HEK293 (cell line): Measurements from ENCODE around the gene ANAPC2.

Experiments
- BCL11B ChIP-seq: fragments of 450-650 bp; formaldehyde crosslinking; IDR thresholded peaks from 2 replicates; pipeline ENCODE4 v1.5.1; 2016; ENCODE audit warnings: low read depth, missing biosample characterization, missing genetic modification characterization
- KLF1 ChIP-seq: fragments of 450-650 bp; formaldehyde crosslinking; IDR thresholded peaks from 2 replicates; pipeline ENCODE4 v1.5.1; 2016; ENCODE audit warnings: missing biosample characterization, missing genetic modification characterization
- KLF10 ChIP-seq: fragments of 450-650 bp; IDR thresholded peaks from 2 replicates; pipeline ENCODE4 v1.5.1; 2018; ENCODE audit warnings: missing biosample characterization, mild to moderate bottlenecking, missing genetic modification characterization
- KLF9 ChIP-seq: fragments of 450-650 bp; formaldehyde crosslinking; IDR thresholded peaks from 2 replicates; pipeline ENCODE4 v1.5.1; 2016; ENCODE audit warnings: missing biosample characterization, missing genetic modification characterization, low read depth
- SCRT2 ChIP-seq: fragments of 450-650 bp; formaldehyde crosslinking; IDR thresholded peaks from 2 replicates; pipeline ENCODE4 v1.5.1; 2016; ENCODE audit warnings: missing biosample characterization, missing genetic modification characterization
- TCF7L2 ChIP-seq: IDR thresholded peaks from 2 replicates; pipeline ENCODE4 v1.6.1; 2011; ENCODE audit warnings: low read depth, mild to moderate bottlenecking, inconsistent platforms, low read length, moderate library complexity, borderline replicate concordance
- YY2 ChIP-seq: fragments of 450-650 bp; formaldehyde crosslinking; IDR thresholded peaks from 2 replicates; pipeline ENCODE4 v1.5.1; 2016; ENCODE audit warnings: missing biosample characterization, missing genetic modification characterization
- ZBTB17 ChIP-seq: fragments of 450-650 bp; formaldehyde crosslinking; IDR thresholded peaks from 2 replicates; pipeline ENCODE4 v1.5.1; 2016; ENCODE audit warnings: missing biosample characterization, missing genetic modification characterization
- ZNF114 ChIP-seq: fragments of 450-650 bp; formaldehyde crosslinking; IDR thresholded peaks from 2 replicates; pipeline ENCODE4 v1.5.0; 2017; ENCODE audit warnings: missing biosample characterization, missing genetic modification characterization
- ZNF133 ChIP-seq: fragments of 450-650 bp; formaldehyde crosslinking; IDR thresholded peaks from 2 replicates; pipeline ENCODE4 v1.5.1; 2016; ENCODE audit warnings: missing biosample characterization, missing genetic modification characterization
- ZNF248 ChIP-seq: fragments of 450-650 bp; formaldehyde crosslinking; IDR thresholded peaks from 2 replicates; pipeline ENCODE4 v1.5.1; 2017; ENCODE audit warnings: missing biosample characterization, missing genetic modification characterization
- ZNF324 ChIP-seq: fragments of 450-650 bp; formaldehyde crosslinking; IDR thresholded peaks from 2 replicates; pipeline ENCODE4 v1.5.1; 2016; ENCODE audit warnings: missing biosample characterization, missing genetic modification characterization
- ZNF350 ChIP-seq: fragments of 450-650 bp; formaldehyde crosslinking; IDR thresholded peaks from 2 replicates; pipeline ENCODE4 v1.5.0; 2017; ENCODE audit warnings: missing biosample characterization, mild to moderate bottlenecking, missing genetic modification characterization
- ZNF366 ChIP-seq: fragments of 450-650 bp; formaldehyde crosslinking; conservative IDR thresholded peaks from 2 replicates; pipeline ENCODE4 v1.5.1; 2016; ENCODE audit warnings: missing biosample characterization, missing genetic modification characterization
- ZNF391 ChIP-seq: fragments of 450-650 bp; formaldehyde crosslinking; IDR thresholded peaks from 2 replicates; pipeline ENCODE4 v1.5.1; 2016; ENCODE audit warnings: low read depth, missing biosample characterization, missing genetic modification characterization, borderline replicate concordance
- ZNF48 ChIP-seq: fragments of 450-650 bp; formaldehyde crosslinking; IDR thresholded peaks from 2 replicates; pipeline ENCODE4 v1.5.1; 2016; ENCODE audit warnings: missing biosample characterization, missing genetic modification characterization
- ZNF529 ChIP-seq: fragments of 450-650 bp; formaldehyde crosslinking; IDR thresholded peaks from 2 replicates; pipeline ENCODE4 v1.5.1; 2017; ENCODE audit warnings: missing genetic modification characterization, missing biosample characterization; ENCODE audit not compliant: insufficient replicate concordance
- ZNF558 ChIP-seq: fragments of 450-650 bp; formaldehyde crosslinking; IDR thresholded peaks from 2 replicates; pipeline ENCODE4 v1.5.1; 2016; ENCODE audit warnings: missing biosample characterization, missing genetic modification characterization
- ZNF624 ChIP-seq: fragments of 450-650 bp; formaldehyde crosslinking; IDR thresholded peaks from 2 replicates; pipeline ENCODE4 v1.5.1; 2017; ENCODE audit warnings: missing biosample characterization, missing genetic modification characterization
- ZNF658 ChIP-seq: fragments of 450-650 bp; formaldehyde crosslinking; IDR thresholded peaks from 2 replicates; pipeline ENCODE4; 2016; ENCODE audit warnings: missing biosample characterization, missing genetic modification characterization
- ZNF660 ChIP-seq: fragments of 450-650 bp; IDR thresholded peaks from 2 replicates; pipeline ENCODE4 v1.5.1; 2018; ENCODE audit warnings: missing biosample characterization, mild to moderate bottlenecking, missing genetic modification characterization
- ZNF777 ChIP-seq: fragments of 450-650 bp; formaldehyde crosslinking; IDR thresholded peaks from 2 replicates; pipeline ENCODE4 v1.5.1; 2017; ENCODE audit warnings: missing biosample characterization, missing genetic modification characterization, borderline replicate concordance
- ZXDB ChIP-seq: fragments of 450-650 bp; formaldehyde crosslinking; IDR thresholded peaks from 2 replicates; pipeline ENCODE4 v1.5.1; 2016; ENCODE audit warnings: missing biosample characterization, missing genetic modification characterization
- TF ChIP-seq, protein P1 (sequence below): fragments of 450-650 bp; formaldehyde crosslinking; IDR thresholded peaks from 2 replicates; pipeline ENCODE4 v1.5.1; 2016; ENCODE audit warnings: missing biosample characterization, missing genetic modification characterization
- TF ChIP-seq, protein P2 (sequence below): fragments of 450-650 bp; formaldehyde crosslinking; IDR thresholded peaks from 2 replicates; pipeline ENCODE4 v1.5.1; 2016; ENCODE audit warnings: missing biosample characterization, missing genetic modification characterization
- TF ChIP-seq, protein P3 (sequence below): fragments of 450-650 bp; formaldehyde crosslinking; IDR thresholded peaks from 2 replicates; pipeline ENCODE4 v1.5.1; 2016; ENCODE audit warnings: missing biosample characterization, missing genetic modification characterization
- TF ChIP-seq, protein P4 (sequence below): fragments of 450-650 bp; formaldehyde crosslinking; IDR thresholded peaks from 2 replicates; pipeline ENCODE4 v1.5.1; 2016; ENCODE audit warnings: missing biosample characterization, missing genetic modification characterization, borderline replicate concordance
- TF ChIP-seq, protein P5 (sequence below): fragments of 450-650 bp; formaldehyde crosslinking; IDR thresholded peaks from 2 replicates; pipeline ENCODE4 v1.5.1; 2016; ENCODE audit warnings: missing biosample characterization, missing genetic modification characterization
- TF ChIP-seq, protein P6 (sequence below): fragments of 450-650 bp; IDR thresholded peaks from 2 replicates; pipeline ENCODE4 v1.5.1; 2018; ENCODE audit warnings: missing biosample characterization, missing genetic modification characterization

ANAPC2 gene

DNA sequence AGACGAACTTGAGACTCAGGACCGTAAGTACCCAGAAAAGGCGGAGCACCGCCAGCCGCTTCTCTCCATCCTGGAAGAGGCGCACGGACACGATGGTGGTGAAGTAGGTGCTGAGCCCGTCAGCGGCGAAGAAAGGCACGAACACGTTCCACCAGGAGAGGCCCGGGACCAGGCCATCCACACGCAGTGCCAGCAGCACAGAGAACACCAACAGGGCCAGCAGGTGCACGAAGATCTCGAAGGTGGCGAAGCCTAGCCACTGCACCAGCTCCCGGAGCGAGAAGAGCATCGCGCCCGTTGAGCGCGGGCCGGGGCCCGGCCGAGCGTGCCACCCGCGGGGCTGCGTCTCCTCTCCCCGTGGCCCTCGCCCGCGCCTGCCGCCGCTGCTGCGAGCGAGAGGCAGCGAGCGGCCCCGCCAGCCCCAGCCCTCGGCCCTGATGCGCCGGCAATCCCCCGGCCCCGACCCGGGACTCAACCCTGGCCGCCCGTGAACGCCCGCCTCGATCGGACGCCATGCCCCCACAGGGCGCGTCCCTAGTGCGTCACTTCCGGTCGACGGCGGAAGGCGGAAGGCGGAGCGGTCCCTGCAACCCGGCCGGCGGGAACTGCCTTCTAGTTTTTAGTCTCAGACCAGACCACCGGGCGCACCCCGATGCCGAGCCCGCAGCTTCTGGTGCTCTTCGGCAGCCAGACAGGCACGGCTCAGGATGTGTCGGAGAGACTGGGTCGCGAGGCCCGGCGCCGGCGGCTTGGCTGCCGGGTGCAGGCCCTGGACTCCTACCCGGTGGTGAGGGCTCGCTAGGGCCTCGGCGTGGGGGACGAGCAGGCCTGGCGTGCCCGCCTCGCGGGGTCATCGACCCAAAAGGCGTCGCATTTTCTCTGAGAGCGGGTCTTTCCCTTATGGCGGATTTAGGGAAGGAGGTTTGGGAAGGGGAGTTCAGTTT, 17.0 kb upstream of the ANAPC2 start, which contains the start of the genes NDOR1 and TMEM203 (continued):
- TF ChIP-seq ZNF660 (tag by site-specific recombination) (peak; percentile 74), ZNF529 (tag by site-specific recombination) (no peak), ZNF114 (tag by site-specific recombination) (no peak), ZBTB17 (tag by site-specific recombination) (peak; percentile 77), KLF9 (tag by site-specific recombination) (0 out of 2 replicates have a peak, but pooled peaks have one; percentile 18), ZNF624 (no peak), ZNF350 (tag by site-specific recombination) (no peak), SCRT2 (tag by site-specific recombination) (no peak), ZNF324 (tag by site-specific recombination) (no peak), ZNF248 (tag by site-specific recombination) (no peak), ZNF48 (tag by site-specific recombination) (no peak), BCL11B (tag by site-specific recombination) (no peak), ZNF366 (tag by site-specific recombination) (no peak), YY2 (tag by site-specific recombination) (peak; percentile 82), KLF1 (tag by site-specific recombination) (peak; percentile 33; the same call in 1 of the 2 replicates), ZNF391 (tag by site-specific recombination) (no peak), KLF10 (tag by site-specific recombination) (peak; percentile 72; the same call in 1 of the 2 replicates), ZNF133 (tag by site-specific recombination) (no peak), ZNF558 (tag by site-specific recombination) (no peak), ZNF777 (tag by site-specific recombination) (no peak), ZNF658 (tag by site-specific recombination) (no peak), ZXDB (peak; percentile 95), TCF7L2 (no peak)
- TF ChIP-seq, protein P1, sequence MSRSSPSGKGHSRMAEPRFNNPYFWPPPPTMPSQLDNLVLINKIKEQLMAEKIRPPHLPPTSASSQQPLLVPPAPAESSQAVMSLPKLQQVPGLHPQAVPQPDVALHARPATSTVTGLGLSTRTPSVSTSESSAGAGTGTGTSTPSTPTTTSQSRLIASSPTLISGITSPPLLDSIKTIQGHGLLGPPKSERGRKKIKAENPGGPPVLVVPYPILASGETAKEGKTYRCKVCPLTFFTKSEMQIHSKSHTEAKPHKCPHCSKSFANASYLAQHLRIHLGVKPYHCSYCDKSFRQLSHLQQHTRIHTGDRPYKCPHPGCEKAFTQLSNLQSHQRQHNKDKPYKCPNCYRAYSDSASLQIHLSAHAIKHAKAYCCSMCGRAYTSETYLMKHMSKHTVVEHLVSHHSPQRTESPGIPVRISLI (tag by site-specific recombination), result no peak
- TF ChIP-seq, protein P2, sequence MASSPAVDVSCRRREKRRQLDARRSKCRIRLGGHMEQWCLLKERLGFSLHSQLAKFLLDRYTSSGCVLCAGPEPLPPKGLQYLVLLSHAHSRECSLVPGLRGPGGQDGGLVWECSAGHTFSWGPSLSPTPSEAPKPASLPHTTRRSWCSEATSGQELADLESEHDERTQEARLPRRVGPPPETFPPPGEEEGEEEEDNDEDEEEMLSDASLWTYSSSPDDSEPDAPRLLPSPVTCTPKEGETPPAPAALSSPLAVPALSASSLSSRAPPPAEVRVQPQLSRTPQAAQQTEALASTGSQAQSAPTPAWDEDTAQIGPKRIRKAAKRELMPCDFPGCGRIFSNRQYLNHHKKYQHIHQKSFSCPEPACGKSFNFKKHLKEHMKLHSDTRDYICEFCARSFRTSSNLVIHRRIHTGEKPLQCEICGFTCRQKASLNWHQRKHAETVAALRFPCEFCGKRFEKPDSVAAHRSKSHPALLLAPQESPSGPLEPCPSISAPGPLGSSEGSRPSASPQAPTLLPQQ (tag by site-specific recombination), result peak; percentile 44; the same call in 1 of the 2 replicates
- TF ChIP-seq, protein P3, sequence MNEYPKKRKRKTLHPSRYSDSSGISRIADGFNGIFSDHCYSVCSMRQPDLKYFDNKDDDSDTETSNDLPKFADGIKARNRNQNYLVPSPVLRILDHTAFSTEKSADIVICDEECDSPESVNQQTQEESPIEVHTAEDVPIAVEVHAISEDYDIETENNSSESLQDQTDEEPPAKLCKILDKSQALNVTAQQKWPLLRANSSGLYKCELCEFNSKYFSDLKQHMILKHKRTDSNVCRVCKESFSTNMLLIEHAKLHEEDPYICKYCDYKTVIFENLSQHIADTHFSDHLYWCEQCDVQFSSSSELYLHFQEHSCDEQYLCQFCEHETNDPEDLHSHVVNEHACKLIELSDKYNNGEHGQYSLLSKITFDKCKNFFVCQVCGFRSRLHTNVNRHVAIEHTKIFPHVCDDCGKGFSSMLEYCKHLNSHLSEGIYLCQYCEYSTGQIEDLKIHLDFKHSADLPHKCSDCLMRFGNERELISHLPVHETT, result no peak
- TF ChIP-seq, protein P4, sequence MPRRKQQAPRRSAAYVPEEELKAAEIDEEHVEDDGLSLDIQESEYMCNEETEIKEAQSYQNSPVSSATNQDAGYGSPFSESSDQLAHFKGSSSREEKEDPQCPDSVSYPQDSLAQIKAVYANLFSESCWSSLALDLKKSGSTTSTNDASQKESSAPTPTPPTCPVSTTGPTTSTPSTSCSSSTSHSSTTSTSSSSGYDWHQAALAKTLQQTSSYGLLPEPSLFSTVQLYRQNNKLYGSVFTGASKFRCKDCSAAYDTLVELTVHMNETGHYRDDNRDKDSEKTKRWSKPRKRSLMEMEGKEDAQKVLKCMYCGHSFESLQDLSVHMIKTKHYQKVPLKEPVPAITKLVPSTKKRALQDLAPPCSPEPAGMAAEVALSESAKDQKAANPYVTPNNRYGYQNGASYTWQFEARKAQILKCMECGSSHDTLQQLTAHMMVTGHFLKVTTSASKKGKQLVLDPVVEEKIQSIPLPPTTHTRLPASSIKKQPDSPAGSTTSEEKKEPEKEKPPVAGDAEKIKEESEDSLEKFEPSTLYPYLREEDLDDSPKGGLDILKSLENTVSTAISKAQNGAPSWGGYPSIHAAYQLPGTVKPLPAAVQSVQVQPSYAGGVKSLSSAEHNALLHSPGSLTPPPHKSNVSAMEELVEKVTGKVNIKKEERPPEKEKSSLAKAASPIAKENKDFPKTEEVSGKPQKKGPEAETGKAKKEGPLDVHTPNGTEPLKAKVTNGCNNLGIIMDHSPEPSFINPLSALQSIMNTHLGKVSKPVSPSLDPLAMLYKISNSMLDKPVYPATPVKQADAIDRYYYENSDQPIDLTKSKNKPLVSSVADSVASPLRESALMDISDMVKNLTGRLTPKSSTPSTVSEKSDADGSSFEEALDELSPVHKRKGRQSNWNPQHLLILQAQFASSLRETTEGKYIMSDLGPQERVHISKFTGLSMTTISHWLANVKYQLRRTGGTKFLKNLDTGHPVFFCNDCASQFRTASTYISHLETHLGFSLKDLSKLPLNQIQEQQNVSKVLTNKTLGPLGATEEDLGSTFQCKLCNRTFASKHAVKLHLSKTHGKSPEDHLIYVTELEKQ (tag by site-specific recombination), result no peak
- TF ChIP-seq, protein P5, sequence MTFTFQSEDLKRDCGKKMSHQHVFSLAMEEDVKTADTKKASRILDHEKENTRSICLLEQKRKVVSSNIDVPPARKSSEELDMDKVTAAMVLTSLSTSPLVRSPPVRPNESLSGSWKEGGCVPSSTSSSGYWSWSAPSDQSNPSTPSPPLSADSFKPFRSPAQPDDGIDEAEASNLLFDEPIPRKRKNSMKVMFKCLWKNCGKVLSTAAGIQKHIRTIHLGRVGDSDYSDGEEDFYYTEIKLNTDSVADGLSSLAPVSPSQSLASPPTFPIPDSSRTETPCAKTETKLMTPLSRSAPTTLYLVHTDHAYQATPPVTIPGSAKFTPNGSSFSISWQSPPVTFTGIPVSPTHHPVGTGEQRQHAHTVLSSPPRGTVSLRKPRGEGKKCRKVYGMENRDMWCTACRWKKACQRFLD (tag by site-specific recombination), result peak; percentile 96
- TF ChIP-seq, protein P6, sequence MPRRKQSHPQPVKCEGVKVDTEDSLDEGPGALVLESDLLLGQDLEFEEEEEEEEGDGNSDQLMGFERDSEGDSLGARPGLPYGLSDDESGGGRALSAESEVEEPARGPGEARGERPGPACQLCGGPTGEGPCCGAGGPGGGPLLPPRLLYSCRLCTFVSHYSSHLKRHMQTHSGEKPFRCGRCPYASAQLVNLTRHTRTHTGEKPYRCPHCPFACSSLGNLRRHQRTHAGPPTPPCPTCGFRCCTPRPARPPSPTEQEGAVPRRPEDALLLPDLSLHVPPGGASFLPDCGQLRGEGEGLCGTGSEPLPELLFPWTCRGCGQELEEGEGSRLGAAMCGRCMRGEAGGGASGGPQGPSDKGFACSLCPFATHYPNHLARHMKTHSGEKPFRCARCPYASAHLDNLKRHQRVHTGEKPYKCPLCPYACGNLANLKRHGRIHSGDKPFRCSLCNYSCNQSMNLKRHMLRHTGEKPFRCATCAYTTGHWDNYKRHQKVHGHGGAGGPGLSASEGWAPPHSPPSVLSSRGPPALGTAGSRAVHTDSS, result no peak
